IPS-18a (cell line): ENCODE results near the gene NCR3LG1.

Experiments
- H3K27ac ChIP-seq: one replicate; pipeline ENCODE4 v1.5.1; 2013; ENCODE audit warnings: low read length
- H3K27me3 ChIP-seq: one replicate; pipeline ENCODE4 v1.6.1; 2013; ENCODE audit warnings: mild to moderate bottlenecking, low read length; ENCODE audit not compliant: control insufficient read depth, insufficient read depth
- H3K36me3 ChIP-seq: one replicate; pipeline ENCODE4 v1.6.1; 2013; ENCODE audit warnings: low read depth, low read length; ENCODE audit not compliant: control insufficient read depth
- H3K4me1 ChIP-seq: one replicate; pipeline ENCODE4 v1.6.1; 2013; ENCODE audit warnings: low read depth, low read length; ENCODE audit not compliant: control insufficient read depth
- H3K4me3 ChIP-seq: one replicate; pipeline ENCODE4 v1.5.1; 2013; ENCODE audit warnings: low read length
- H3K9ac ChIP-seq: one replicate; pipeline ENCODE4 v1.6.1; 2013; ENCODE audit warnings: mild to moderate bottlenecking, low read length, moderate library complexity
- H3K9me3 ChIP-seq: one replicate; pipeline ENCODE4 v1.6.1; 2013; ENCODE audit warnings: low read depth, low read length; ENCODE audit not compliant: control insufficient read depth

The NCR3LG1 gene

GRCh38 chr11:17396598-17397310, 45.2 kb downstream of the NCR3LG1 start:
- no peak overlapping the region for H3K27ac ChIP-seq
- H3K4me3 ChIP-seq = no peak overlapping the region
- no peak overlapping the region for H3K9ac ChIP-seq
- no peaks in the 10 kb centered on the region for H3K4me1 ChIP-seq
- no peaks in the 10 kb centered on the region for H3K27me3 ChIP-seq
- no peaks in the 10 kb centered on the region for H3K9me3 ChIP-seq
- H3K36me3 ChIP-seq = no peaks in the 10 kb centered on the region

DNA sequence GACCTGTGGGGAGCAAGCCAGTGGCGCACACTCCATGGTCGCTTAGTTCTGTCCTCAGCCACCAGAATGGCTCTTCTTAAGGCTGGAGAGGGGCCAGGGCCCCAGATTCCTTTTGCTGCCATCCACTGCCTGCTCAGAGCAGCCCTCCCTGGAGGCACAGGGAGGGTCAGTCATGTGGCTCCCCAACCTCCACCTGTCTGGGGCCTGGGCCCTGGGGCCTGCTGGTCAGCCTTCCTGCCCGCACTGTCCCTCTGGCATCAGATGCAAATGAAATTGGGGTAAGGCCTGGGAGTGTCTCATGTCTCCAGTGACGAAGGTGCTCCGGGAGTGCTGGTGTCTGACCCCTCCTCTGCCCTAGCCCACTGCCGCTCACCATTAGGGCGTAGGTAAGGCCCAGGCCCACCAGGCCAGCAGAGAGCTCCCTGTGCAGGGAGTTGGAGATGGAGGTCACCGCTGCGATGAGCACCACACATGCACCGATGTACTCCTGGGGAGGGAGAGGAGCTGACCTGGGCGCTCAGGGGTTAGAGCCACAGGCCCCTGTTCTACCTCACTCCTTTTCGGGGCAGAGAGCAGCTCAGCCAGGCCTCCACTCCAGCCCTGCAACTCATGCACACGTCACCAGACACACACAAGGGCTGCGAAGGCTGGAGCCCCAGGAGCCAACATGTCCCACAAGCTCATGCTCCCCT, 45.9 kb downstream of the NCR3LG1 start:
- no peaks in the 10 kb centered on the region for H3K9me3 ChIP-seq
- H3K4me1 ChIP-seq = no peaks in the 10 kb centered on the region
- H3K27ac ChIP-seq = no peak overlapping the region
- no peak overlapping the region for H3K9ac ChIP-seq
- H3K4me3 ChIP-seq = no peak overlapping the region
- no peaks in the 10 kb centered on the region for H3K36me3 ChIP-seq
- H3K27me3 ChIP-seq = no peaks in the 10 kb centered on the region

DNA sequence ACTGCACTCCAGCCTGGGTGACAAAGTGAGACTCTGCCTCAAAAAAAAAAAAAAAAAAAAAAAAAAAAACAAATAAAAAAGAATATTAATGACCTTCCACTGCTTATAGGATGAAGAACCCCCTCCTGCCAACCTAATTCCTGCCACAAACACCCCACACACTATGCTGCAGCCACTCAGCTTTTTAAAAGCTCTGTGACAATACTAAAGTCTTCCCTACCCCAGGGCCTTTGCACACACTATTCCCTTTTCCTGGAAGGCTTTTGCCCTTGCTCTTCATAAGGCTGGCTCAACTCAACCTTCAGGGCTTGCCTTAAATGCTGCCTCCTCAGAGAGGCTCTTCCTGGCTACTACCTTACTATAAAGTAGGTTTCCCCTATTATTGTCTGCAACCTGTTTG, 47.6 kb downstream of the NCR3LG1 start:
- no peaks in the 10 kb centered on the region for H3K27me3 ChIP-seq
- H3K27ac ChIP-seq = no peak overlapping the region
- no peaks in the 10 kb centered on the region for H3K36me3 ChIP-seq
- no peak overlapping the region for H3K4me3 ChIP-seq
- no peaks in the 10 kb centered on the region for H3K4me1 ChIP-seq
- H3K9me3 ChIP-seq = no peaks in the 10 kb centered on the region
- H3K9ac ChIP-seq = no peak overlapping the region

DNA sequence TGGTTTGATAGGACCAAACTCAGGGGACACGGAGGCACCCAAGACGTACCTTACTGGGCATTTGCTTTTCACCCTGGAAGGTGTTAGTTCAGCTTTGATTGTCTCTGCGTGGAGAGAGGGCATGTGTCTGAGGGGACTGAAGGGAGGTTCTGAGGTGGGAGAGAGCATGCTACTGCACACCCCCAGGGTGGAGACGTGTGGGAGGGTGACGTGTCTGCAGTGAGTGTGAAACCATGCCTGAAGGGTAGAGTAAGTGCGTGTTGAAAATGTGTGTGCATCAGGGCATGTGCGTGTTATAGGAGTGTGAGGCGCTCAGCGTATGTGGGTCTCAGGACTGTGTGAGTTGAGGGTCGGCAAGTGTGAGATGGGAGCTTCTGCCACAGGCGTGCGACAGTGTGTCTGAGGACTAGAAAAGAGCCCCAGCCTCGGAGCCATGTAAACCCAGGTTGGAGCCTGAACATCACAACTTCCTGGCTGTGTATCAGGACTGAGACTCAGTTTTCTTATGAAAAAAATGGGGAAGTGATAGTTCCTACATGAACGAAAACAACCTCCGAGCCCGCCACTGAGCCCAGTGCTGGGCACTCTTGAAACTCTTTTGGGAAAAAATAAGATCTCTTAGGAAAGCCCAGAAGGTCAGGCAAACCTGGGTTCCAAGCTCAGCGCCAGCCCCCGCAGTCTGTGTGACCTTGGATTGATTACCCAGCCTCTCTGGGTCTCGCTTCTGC, 48.6 kb downstream of the NCR3LG1 start:
- Histone ChIP-seq H3K36me3 (no peaks in the 10 kb centered on the region), H3K4me1 (no peaks in the 10 kb centered on the region), H3K9me3 (no peaks in the 10 kb centered on the region), H3K27ac (no peak overlapping the region), H3K9ac (no peak overlapping the region), H3K4me3 (no peak overlapping the region), H3K27me3 (no peaks in the 10 kb centered on the region)

- H3K9ac ChIP-seq = no peak overlapping the region
- H3K27ac ChIP-seq = no peak overlapping the region
- no peaks in the 10 kb centered on the region for H3K36me3 ChIP-seq
- H3K9me3 ChIP-seq = no peaks in the 10 kb centered on the region
- H3K4me1 ChIP-seq = peaks cover 3% of the 10 kb centered on the region
- H3K4me3 ChIP-seq = no peak overlapping the region
- H3K27me3 ChIP-seq = no peaks in the 10 kb centered on the region
Measured at GRCh38 chr11:17401316-17401715, 49.7 kb downstream of the NCR3LG1 start.

- Histone ChIP-seq H3K27ac (no peak overlapping the region), H3K9ac (no peak overlapping the region), H3K4me3 (no peak overlapping the region), H3K36me3 (no peaks in the 10 kb centered on the region), H3K27me3 (no peaks in the 10 kb centered on the region), H3K9me3 (no peaks in the 10 kb centered on the region), H3K4me1 (peaks cover 3% of the 10 kb centered on the region)
Measured at GRCh38 chr11:17401841-17402240, 50.2 kb downstream of the NCR3LG1 start.

GRCh38 chr11:17402486-17402885, 50.9 kb downstream of the NCR3LG1 start:
- H3K27me3 ChIP-seq = no peaks in the 10 kb centered on the region
- no peaks in the 10 kb centered on the region for H3K9me3 ChIP-seq
- H3K36me3 ChIP-seq = no peaks in the 10 kb centered on the region
- no peak overlapping the region for H3K9ac ChIP-seq
- H3K4me3 ChIP-seq = no peak overlapping the region
- H3K4me1 ChIP-seq = peaks cover 3% of the 10 kb centered on the region
- no peak overlapping the region for H3K27ac ChIP-seq

DNA sequence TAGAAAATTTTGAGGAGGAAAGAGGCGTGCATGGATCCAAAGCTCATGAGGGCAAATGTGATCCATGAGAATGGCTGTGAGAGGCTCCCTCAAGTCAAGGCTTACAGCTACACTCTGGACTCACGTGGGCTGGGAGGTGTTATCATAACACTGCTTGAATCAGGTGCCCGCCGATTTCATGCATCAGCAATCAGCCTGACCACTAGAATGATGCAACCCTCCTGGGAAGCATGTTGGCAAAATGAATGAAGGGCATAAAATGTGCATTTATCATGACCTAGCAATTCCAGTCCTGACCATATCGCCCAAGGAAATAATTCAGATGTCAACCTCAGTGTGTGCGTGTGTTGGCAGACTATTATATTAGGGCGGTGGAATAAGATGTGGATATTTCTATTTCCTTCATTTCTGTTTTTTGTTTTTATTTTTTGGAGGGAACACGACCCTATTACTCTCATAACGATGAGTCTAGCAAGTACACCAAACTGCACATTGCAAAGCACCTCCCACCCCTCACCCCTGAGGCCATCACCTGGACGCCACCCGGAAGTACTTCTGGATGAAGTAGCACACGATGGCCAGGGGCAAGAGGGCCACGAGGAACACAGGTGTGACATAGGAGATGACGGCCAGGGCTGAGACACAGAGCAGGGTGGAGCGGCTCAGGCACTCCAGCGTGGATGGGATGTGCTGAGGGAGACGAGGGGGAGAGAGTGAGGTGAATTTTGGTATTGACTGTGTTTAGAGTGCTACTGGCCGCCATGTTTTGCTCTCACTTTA, 52.6 kb downstream of the NCR3LG1 start:
- peaks cover 3% of the 10 kb centered on the region for H3K4me1 ChIP-seq
- H3K4me3 ChIP-seq = no peak overlapping the region
- H3K9ac ChIP-seq = no peak overlapping the region
- H3K27me3 ChIP-seq = no peaks in the 10 kb centered on the region
- H3K27ac ChIP-seq = no peak overlapping the region
- H3K9me3 ChIP-seq = no peaks in the 10 kb centered on the region
- H3K36me3 ChIP-seq = no peaks in the 10 kb centered on the region

GRCh38 chr11:17405232-17406005, 53.8 kb downstream of the NCR3LG1 start:
- Histone ChIP-seq H3K27me3 (no peaks in the 10 kb centered on the region), H3K4me3 (no peak overlapping the region), H3K36me3 (no peaks in the 10 kb centered on the region), H3K9ac (no peak overlapping the region), H3K4me1 (peaks cover 3% of the 10 kb centered on the region), H3K9me3 (no peaks in the 10 kb centered on the region), H3K27ac (no peak overlapping the region)

DNA sequence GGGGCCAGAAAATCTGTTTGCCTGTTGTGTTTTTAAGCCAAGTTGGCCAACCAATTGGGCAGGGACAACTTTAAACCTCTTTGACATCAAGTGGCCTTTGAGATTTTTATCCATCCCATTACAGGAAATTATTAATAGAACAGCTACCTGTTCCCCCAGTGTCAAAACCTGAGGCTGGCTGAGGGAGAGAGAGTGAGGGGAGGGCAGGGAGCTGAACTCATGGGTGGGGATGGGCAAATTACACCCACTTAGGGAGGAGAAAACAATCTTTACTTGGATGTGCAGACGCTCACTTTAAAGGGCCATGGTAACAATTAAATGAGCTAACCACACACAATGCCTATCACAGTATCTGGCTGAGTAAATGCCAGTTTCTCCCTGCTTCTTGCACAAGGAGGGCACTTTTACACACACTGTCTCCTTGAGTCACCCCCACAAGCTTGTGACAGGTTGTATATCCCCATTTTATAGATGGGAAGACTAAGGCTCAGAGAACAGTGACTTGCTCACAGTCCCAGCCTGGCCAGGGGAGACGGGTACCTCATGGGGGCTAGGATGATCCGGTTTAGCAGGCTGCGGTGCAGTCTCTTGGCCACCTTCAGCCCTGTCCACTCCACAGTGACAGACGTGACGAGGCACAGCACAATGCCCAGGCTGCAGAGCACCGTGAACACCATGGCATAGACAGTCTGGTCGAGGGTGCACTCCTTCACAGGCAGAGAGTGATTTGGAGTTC, 54.6 kb downstream of the NCR3LG1 start:
- Histone ChIP-seq H3K27me3 (no peaks in the 10 kb centered on the region), H3K4me3 (no peak overlapping the region), H3K4me1 (peaks cover 3% of the 10 kb centered on the region), H3K9me3 (no peaks in the 10 kb centered on the region), H3K36me3 (no peaks in the 10 kb centered on the region), H3K27ac (no peak overlapping the region), H3K9ac (no peak overlapping the region)
